Mucosa of gallbladder (tissue), 1 donor: ENCODE measurements around the gene SSR1. TPM values are rescaled to one million over a fixed set of nuclear protein-coding genes. Genes with fewer than 3 reads are reported as not detected.

Source experiments
- DNase-seq: peaks from one replicate; pipeline ENCODE4 v3.0.0-alpha.2; 2020; ENCODE audit warnings: low spot score
- total RNA-seq: library from RNA; stranded (reverse); gene quantifications from one replicate; pipeline ENCODE4 v1.2.1, GENCODE V29; 2021
- donor health status: DM: no; HTN: no; CAD: no.

Gene SSR1
- total RNA-seq, 1 donor from 2014 or later: 130 TPM

DNA sequence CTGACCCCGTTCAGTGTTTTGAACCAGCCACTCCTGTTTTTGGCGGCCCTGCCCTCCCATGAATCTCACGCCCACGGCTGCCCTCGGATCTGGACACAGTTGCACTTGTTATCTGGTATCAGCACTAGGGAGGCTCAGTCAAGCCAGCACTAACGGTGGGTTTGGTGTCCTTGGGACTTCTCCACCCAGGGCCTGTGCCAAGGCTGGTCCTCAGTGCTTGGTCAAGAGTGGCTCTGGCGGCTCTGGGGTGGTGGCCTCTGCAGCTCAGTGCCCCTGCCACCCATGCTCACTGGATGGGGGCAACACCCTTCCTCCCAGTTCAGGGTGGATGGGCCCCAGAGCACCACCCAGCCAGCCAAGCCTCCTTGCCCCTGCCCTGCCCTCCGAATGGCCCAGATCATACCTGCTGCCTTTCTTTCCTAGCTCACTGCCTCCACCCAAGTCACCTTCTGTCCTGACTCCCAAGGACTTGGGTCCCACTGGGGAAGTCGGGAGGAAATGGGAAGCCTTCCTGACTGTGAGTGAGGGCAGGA, 54.7 kb downstream of the SSR1 start:
- no peak for DNase-seq

DNA sequence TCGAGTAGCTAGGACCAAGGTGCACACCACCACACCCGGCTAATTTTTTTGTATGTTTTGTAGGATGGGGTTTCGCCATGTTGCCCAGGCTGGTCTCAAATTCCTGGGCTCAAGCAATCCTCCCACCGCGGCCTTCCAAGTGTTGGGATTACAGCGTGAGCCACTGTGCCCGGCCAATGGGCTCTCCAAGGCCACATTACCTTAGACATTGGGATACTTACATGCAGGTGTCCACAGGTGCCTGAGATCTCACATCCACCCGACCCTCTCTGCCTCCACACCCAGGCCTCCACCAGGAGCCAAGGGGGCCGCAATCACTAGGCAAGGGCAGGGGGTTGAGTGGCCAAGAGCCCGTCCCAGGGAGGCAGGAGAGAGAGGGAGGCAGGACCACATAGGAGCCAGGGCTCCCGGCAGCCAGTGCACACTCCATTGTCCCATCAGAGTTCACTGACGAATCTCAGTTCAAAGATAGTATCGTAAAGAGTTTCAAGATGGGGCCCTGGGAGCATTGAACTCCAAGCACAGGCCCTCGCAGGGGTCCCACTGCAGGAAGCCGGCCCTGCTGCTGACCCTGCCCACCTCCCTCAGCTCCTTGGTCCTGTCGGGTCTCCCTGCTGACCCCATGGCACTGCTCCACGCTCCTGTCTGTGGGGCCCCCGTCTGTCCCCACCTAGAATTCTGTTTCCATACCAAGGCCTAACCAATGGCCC, 55.3 kb downstream of the SSR1 start:
- DNase-seq: no peak

DNA sequence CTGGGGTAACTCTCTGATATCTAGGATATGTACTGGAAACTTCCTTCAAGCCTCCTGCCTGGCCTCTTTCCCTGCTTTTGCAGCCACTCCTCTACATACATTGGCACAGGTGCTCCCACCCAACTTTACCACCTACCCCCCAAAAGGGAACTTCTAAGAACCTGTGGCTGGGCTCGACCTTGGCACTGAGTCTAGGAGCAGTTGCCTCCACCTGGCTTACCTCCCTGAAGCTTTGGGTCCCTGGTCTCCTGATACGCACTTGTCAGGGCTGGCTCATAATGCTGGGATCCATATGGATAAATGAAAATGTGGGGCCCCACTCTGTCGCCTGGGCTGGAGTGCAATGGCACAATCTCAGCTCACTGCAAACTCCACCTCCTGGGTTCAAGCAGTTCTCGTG, 56.2 kb downstream of the SSR1 start:
- no peak for DNase-seq

DNA sequence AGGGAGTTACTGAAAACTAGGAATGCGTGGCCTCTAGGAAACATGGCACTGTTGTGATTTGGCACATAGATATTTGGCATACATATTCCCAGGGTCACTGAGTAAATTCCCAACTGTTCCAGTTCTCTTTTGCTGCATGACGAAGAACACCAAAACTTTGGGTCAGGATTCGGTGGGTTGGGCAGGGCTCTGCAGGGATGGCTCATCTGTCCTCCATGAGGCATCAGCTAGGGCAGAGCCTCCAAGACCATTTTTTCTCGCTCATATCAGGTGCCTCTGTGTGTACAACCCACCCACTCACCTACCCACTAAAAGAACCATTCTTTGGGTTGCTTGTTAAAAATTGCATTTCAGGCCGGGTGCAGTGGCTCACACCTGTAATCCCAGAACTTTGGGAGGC, 57.1 kb downstream of the SSR1 start:
- DNase-seq: no peak

DNA sequence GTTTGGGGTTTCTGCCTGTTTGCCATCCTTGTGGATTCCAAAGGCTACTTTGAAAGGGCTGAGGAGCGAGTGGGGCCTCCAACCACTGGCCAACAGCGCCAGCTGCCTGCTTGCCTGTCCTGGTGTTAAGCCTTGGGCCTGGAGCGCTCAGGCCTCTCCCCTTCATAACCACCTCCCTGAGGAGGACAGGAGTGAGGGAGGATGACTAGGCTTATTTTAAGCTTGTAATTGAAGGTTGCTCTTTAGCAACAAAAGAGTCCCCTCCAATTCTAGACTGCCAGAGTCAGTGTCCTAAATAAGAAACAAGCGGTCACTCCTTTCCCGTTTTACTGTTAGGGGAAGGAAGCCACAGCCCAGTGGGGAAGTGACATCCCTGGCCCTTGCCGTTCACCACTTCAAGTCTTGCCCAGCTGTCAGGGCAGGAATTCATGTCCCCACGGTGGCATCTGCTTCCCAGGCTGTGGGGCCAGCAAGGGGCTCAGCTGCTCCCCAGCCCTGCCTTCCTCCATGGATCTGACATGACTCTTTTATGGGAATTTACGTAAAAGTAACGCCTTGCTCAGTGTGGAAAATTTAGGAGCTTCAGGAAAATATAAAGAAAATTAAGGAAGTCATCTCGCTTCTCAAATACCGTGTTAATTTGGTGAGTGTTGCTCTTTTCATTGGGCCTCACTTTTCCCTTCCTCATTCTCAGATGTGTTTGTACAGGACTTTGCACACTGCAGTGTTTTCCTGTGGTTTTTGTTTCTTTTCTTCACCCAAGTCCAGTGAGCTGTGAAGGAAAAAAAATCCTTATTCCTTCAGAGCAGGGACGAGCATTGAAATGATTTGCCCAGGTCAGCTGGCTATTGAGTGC, 57.8 kb downstream of the SSR1 start:
- no peak for DNase-seq

DNA sequence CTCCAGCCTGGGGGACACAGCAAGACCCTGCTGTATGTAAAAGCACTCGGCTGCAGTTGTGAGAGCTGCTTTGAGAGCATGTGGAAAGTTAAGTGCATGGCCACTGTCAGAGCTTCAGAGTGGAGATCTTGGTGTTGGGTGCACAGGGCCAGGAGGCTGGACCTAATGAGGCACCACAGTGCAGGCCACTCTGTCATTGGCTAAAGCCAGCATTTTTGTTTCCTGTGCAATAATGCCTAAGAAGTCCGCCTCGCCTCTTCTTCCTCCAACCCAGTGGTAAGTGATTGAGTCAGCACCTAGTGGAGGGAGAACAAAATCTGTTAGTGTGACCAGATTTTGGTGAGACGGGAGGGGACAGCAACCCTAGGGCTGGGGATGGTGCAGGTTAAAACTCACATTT, 60.6 kb downstream of the SSR1 start:
- no peak for DNase-seq

DNA sequence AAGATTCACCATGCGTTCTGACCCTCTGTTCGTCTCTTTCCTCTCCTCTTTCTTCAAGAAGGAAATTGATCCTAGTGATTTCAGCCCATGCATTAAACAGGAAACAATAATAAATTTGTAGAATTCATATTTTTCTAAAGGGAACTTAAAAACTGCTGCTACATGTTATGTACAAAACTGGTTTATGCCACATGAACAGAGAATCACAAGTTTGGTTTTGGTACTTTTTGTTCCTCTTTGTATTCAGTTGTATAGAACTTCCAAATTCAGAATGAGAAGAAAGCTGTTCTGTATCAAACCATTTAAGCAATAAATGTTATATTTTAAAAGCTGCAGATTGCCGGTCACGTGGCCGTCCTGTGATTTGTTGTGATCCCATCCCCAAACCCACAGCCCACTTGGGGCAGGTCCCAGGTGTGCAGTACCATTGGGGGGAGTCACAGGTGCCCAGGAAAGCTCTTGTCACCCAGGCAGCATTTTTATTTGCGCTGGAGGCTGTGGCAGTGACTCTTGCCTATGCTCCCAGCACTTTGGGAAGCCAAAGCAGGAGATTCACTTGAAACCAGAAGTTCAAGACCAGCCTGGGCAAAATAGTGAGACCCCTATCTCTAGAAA, 61.2 kb downstream of the SSR1 start:
- no peak for DNase-seq

DNA sequence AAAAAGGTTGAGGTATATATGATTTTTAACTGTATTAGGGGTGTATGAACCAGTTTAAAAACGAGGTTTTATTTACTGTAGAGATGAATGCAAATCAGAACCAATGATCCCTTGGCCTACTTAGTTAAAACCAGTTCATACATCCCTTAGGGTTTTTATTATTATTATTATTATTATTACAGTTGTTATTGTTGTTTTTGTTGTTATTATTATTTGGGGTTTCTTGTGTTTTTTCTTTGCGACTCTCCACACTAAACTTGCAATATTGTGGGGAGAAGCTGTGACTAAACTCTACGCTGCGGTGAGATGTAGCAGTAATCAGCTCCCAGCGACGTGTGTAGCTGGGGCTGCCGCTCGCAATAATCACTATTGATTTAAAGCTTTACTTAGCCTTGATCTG, 62.2 kb downstream of the SSR1 start:
- DNase-seq: no peak

DNA sequence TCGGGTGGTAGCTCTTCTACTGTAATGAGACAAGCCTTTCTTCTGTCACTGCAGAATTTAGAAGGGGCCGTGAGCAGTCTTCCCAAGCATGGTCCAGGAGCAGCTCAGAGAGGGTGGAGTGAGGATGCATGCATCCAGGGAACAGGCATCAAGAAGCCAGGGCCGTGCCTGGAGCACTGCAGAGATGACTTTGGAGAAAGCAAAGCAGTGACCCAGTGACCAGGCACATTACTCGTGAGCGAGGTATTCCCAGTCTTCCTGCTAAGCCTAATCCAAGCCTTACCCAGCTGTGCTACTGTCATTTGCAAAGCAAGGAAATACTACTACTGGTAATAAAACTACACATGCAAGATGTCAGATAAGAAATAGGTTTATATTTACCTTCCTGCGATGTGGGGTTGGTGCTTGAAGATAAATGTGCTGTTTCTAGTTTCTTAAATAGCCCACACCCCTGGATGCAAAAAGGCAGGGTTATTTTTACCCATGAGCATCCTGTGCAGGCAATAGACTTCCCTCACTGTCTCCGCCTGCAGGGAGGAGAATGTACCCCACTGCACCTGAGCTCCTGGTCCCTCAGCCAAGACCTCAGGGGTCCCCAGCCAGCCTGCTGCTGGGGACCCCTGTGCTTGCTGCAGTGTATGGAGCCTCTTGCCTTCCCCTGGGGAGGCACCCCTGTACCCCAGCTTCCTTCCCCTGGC, 62.9 kb downstream of the SSR1 start:
- DNase-seq: no peak

DNA sequence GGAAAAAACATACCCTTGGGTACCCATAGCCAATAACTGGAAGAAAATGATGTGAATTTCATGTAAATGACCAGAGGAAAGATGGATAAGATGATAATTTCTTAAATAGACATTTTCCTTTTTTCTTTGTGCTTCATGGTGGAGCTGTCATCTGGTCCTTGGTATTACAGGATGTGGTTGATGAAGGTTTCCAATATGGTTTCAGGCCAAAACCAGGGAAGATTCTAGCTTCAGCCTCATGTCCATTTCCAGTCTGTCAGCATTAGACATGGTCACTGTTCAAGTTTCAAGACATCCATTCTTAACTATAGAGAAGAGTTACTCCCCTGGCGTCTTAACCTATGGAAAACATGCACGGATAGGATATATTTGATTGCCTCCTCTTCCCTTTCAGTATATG, 63.6 kb downstream of the SSR1 start:
- no peak for DNase-seq

DNA sequence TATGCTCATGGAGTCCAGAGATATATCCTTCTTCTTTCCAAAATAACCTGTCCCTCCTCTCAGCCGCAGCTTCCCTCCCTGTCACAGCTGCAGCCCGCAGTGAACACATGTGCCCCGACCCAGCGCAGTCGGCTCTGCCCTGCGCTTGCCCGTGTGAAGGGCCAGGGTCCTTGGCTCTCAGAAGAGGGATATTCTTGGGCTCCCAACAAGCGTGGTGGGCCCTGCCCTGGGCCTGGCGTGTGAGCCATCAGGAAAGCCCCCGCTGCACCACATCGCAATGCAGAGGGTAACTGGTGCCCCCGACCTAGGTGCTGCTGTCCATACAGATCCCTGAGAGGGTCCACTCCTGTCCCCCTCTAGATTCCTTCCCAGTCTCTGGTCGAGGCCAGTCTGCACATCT, 65.2 kb downstream of the SSR1 start:
- DNase-seq: no peak

DNA sequence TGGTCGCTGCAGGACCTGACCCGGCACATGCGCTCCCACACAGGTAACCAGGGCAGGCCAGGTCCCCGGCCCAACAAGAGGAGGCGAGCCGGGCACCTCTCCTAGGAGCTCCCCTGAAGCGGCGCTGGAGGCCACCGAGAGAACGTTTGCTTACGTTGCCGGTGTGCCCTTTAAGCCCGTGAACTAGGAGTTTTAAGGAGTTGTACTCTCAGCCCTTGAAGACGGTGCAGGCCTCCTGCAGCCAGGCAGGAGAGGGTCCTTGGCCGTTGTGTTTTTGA, 65.9 kb downstream of the SSR1 start:
- no peak for DNase-seq

DNA sequence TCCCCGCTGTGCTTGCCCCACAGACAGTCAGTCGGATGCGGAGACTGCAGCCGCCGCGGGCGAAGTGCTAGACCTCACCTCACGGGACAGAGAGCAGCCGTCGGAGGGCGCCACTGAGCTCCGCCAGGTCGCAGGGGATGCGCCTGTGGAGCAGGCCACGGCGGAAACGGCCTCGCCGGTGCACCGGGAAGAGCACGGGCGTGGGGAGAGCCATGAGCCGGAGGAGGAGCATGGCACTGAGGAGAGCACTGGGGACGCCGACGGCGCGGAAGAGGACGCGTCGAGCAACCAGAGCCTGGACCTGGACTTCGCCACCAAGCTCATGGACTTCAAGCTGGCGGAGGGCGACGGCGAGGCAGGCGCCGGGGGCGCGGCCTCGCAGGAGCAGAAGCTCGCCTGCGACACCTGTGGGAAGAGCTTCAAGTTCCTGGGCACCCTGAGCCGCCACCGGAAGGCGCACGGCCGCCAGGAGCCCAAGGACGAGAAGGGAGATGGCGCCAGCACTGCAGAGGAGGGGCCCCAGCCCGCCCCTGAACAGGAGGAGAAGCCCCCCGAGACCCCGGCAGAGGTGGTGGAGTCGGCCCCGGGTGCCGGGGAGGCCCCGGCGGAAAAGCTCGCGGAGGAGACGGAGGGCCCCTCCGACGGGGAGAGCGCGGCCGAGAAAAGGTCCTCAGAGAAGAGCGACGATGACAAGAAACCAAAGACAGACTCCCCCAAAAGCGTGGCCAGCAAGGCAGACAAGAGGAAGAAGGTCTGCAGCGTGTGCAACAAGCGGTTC, 66.4 kb downstream of the SSR1 start:
- DNase-seq: no peak

DNA sequence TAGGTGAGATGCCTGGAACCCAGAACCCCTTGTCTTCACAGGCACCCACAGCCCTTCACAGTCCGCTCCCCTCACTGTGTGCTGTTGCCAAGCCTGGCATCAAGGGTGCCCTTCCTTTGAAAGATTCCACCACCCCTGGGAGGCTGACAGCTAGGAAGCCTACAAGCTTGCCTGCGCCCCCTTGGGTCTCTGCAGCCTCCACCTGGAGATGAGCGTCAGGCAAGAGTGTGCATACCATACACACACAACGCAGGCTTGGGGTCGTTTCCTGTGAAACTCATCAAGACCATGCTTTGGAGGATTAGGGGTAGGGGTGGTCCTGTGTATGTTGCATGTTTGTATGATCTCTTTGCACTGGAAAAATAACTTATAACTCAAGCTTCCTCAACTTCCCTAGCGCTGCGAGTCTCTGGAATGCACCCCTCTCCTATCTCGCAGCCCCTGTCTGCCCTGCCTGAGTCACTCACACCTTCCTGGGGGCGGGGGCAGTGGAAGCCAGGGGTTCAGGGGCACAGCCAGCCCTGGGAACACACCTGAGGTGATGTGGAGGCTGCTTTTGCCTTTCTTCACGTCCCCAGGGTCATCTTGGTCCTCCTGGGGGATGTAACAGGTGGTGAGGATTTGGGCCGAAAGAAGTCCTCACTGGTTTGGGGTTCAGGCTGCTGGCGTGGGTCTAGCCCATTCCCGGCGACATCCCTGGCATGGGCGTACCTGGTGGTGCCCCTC, 67.2 kb downstream of the SSR1 start:
- no peak for DNase-seq

DNA sequence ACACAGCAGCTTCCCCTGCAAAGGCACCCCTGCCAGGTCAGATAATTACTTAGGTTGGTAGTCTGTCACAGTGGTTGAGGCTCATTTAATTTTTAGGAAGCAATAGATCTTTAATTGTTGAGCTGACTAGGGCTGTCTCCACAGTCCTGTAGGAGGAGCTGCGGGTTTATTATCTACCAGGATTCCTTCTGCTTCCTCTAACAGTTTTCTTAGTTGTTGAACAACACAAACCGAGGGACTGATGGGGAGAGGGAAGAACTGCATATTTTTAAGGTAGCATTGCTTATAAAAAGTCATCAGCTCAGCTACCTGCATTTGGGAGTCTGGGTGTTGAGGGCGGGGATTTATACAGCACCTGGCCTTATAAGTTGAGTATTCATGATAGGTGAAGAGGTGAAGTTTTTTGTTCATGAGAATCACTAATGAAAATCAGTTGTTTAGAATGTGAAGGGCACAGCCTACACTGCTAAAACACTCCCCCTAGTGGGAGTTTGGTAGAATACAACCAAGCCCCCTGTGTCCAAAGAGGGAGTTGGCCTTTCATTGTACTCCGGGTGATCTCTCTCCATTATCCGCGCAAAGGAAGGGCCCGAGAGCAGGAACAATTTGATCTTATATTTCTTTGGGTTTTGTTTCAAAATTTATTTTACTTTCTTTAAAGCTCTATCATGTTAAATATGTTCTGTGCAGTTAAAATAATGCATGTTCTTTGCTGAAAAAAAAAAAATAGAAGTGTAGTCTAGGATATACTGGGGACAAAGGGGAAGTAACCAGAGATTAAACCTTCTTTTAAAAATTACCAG, 69.6 kb downstream of the SSR1 start:
- DNase-seq: peak; percentile 60

DNA sequence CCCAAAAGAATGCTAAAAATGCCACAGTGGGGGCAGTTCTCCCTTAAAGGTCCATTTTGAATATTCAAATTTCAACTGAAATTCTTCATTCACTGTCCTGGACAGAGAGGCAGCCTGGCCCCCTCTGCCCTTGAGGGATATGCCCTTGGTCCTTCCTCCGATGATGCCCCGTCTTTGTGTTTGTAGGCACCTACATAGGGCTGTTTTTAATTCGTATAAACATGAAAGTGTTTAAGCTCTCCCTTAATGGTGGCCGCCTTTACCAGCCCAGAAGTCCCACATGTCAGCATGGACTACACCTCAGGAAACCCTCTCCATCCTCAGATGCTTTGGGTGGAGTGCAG, 70.2 kb downstream of the SSR1 start:
- DNase-seq: no peak

DNA sequence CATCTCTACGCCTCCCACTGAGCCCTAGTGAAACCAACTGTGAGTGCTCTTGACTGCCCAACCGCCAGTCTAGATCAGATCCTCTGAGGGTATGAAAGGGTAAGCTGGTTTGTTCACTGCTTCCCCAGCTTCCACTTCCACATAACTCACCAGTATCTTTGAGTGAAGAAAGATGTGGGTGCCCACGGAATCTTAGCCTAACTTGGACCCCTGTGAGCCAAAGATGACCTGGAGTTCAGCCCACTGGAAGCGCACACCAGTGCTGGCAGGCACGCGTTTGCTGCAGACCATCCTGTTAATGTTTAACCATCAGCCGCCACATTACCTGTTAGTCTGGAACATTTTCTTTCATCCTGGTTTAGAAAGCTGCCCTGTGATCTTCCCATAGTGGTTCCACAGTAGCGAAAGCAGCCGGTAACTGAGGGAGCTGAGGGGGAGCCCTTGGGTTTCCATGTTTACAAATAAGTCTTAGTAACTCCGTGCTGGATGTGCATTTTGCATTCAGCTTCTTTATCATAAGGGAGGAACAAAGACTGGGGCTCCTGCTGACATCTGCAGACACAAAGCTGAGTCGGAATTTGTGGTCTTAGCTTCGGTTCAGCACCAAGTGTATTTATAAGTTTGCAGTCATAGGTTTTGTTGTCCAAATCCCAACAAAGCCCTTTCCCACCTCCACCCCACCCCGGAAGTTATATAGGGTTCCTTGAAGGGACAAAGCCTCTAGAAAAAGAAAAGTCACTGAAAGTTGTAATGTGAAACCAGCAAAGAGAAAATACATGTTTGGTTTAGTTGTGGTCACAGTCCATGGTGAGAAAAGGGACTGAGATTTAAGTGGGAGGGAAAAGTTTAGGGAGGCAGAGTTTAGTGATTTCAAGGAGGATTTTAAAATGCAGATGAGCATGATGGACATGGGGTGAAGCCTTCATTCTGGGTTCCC, 71.0 kb downstream of the SSR1 start:
- peak; percentile 59 for DNase-seq

DNA sequence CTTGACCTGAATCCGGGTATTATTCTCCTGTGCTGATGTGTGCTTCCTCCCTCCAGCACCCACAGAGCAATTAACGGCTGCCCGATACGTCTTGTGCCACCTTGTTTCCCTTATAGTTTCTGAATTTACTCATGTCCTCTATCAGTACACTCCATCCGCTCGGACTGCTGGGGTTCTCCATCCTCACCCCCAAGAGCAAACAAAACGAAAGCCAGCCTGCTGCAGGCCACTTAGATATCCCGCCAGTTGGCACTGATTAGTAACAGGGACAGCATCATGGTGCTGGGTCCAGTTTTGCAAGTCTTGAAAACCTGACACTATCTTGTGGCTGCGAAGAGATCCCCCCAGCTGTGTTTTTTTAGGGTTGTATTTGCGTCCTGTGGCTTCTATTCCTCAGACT, 71.8 kb downstream of the SSR1 start:
- DNase-seq: no peak

DNA sequence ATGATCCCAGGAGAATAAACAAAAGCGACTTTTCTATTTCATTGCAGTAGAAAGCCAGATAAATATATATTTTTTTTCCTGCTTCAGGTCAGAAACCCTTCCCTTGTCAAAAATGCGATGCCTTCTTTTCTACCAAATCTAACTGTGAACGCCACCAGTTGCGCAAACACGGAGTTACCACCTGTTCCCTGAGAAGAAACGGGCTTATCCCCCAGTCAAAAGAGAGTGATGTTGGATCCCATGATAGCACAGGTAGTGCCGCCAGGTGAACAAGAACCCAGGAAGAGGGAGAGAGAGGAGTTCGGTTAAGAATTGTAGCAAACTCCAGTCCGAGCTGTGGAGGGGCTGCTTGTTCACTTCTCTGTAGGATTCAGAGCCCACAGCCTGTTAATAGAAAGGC, 72.6 kb downstream of the SSR1 start:
- DNase-seq: no peak
